ENCODE measurements around the gene TBL1XR1.

- TF ChIP-seq CTCF (conservative IDR thresholded peaks at IDR 0.05; ENCODE audit: low read depth, low read length) = no peak
- TF ChIP-seq EZH2 (IDR thresholded peaks at IDR 0.05; ENCODE audit: low read length, unreplicated experiment) = no peak
- TF ChIP-seq EZH2phosphoT487 (IDR thresholded peaks at IDR 0.05; ENCODE audit: borderline replicate concordance, low read length) = no peak
These were observed 41.5 kb upstream of the TBL1XR1 start for GRCh38 chr3:177238686-177239216.

Measured in PC-3 (cell line).